ENCODE results near the gene GBP4. TPM values are rescaled to one million over a fixed set of nuclear protein-coding genes. Genes with fewer than 3 reads are reported as not detected.
"Not testable (repeated sequence)": the region's sequence is repeated elsewhere in the genome, so short reads cannot be mapped to it uniquely, and the experiment has no call there.

GBP4 gene, protein sequence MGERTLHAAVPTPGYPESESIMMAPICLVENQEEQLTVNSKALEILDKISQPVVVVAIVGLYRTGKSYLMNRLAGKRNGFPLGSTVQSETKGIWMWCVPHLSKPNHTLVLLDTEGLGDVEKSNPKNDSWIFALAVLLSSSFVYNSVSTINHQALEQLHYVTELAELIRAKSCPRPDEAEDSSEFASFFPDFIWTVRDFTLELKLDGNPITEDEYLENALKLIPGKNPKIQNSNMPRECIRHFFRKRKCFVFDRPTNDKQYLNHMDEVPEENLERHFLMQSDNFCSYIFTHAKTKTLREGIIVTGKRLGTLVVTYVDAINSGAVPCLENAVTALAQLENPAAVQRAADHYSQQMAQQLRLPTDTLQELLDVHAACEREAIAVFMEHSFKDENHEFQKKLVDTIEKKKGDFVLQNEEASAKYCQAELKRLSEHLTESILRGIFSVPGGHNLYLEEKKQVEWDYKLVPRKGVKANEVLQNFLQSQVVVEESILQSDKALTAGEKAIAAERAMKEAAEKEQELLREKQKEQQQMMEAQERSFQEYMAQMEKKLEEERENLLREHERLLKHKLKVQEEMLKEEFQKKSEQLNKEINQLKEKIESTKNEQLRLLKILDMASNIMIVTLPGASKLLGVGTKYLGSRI
- 64.4 TPM for total RNA-seq
- 10 to 100 TPM; 30.9 to 54.5 (median 36.3) TPM for polyA plus RNA-seq

DNA sequence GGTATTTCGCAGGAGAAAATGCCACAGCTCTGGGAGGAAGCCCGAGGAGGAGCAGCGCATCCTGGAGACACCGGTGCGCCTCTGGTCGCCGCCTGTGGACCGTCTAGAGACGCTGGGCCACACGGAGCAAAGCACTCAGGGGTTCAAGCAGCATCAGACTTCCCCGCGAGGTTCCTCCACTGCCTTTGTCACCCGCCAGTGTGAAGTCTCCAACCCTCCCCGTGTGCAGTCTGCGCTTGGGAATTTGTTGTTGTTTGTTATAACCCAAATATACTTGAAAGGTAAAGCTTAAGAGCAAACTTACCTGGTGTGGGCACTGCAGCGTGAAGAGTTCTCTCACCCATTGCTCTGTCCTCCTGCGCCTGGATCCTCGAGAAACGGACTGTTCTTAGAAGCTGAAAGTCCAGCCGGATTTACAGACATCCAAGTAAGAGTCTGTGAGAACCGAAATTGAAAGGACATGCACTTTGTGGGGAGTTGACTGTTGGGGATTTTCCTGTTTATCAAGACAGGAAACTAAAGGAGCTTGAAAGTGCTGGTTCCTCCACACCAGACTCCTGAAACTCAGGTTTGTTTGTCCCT, at the start of gene GBP4:
TSS of gene GBP4 (minus strand) at position 452 of the 582 bp plus-strand sequence. CDS start at position 344, 108 bp downstream.
- Mint-ChIP-seq H3K36me3 (peaks cover 37% of the 10 kb centered on the region), H3K9me3 (peaks cover 0 to 2% (median 0%) of the 10 kb centered on the region in 7 donors), H3K4me3 (peak within 1 kb of the TSS; percentile 93 to 99 (median 96)), H3K27me3 (no peaks in the 10 kb centered on the region), H3K4me1 (peaks cover 56 to 82% (median 65%) of the 10 kb centered on the region in 4 donors), H3K27ac (peak within 1 kb of the TSS; percentile 97 to 99 (median 98))
- H3K9me3 ChIP-seq (ENCODE audit: control insufficient read depth in 2 of 2, low read length in 2 of 2): no peaks in the 10 kb centered on the region
- H3K4me1 ChIP-seq (ENCODE audit: control insufficient read depth, insufficient read depth, low read length, poor library complexity, severe bottlenecking): peaks cover 64% of the 10 kb centered on the region
- peak within 1 kb of the TSS; percentile 99 for H3K4me3 ChIP-seq (ENCODE audit: low read depth, low read length)
- H3K27ac ChIP-seq (ENCODE audit: insufficient read depth, low read length, poor library complexity, severe bottlenecking): peak within 1 kb of the TSS; percentile 82
- peaks cover 21% of the 10 kb centered on the region for H3K36me3 ChIP-seq (ENCODE audit: control insufficient read depth, insufficient read depth, low read length)
- H3K27me3 ChIP-seq (ENCODE audit: control insufficient read depth, insufficient read depth, low read length): no peaks in the 10 kb centered on the region
- DNase-seq (peak; percentile 6 to 75 (median 35)), ATAC-seq (ENCODE audit: low read depth in 2 of 2) (peak; percentile 65 to 70)

GRCh38 chr1:89243046-89243445, 44.3 kb upstream of the GBP4 start:
- no peak overlapping the region for H3K4me3 Mint-ChIP-seq
- H3K36me3 Mint-ChIP-seq: peaks cover 45% of the 10 kb centered on the region
- peaks cover 4 to 41% (median 28%) of the 10 kb centered on the region in 4 donors for H3K4me1 Mint-ChIP-seq
- H3K9me3 ChIP-seq (ENCODE audit: control insufficient read depth in 2 of 2, low read length in 2 of 2): peaks cover 8 to 11% of the 10 kb centered on the region in 2 experiments
- H3K4me3 ChIP-seq (ENCODE audit: low read depth, low read length): no peak overlapping the region
- H3K27me3 ChIP-seq (ENCODE audit: control insufficient read depth, insufficient read depth, low read length): no peaks in the 10 kb centered on the region
- DNase-seq: no peak
- peaks cover 2% of the 10 kb centered on the region for H3K4me1 ChIP-seq (ENCODE audit: control insufficient read depth, insufficient read depth, low read length, poor library complexity, severe bottlenecking)
- peaks cover 2 to 24% (median 18%) of the 10 kb centered on the region in 7 donors for H3K9me3 Mint-ChIP-seq
- no peak for ATAC-seq (ENCODE audit: low read depth in 2 of 2)
- H3K27ac Mint-ChIP-seq: peak overlapping the region in 1 of 3 donors; percentile 64
- H3K27me3 Mint-ChIP-seq: no peaks in the 10 kb centered on the region
- no peak overlapping the region for H3K27ac ChIP-seq (ENCODE audit: insufficient read depth, low read length, poor library complexity, severe bottlenecking)
- H3K36me3 ChIP-seq (ENCODE audit: control insufficient read depth, insufficient read depth, low read length): no peaks in the 10 kb centered on the region

GRCh38 chr1:89221341-89221740, 22.6 kb upstream of the GBP4 start:
- Histone ChIP-seq H3K9me3 (ENCODE audit: control insufficient read depth in 2 of 2, low read length in 2 of 2) (peaks cover 0 to 8% of the 10 kb centered on the region in 2 experiments), H3K36me3 (ENCODE audit: control insufficient read depth, insufficient read depth, low read length) (no peaks in the 10 kb centered on the region), H3K27me3 (ENCODE audit: control insufficient read depth, insufficient read depth, low read length) (no peaks in the 10 kb centered on the region), H3K27ac (ENCODE audit: insufficient read depth, low read length, poor library complexity, severe bottlenecking) (no peak overlapping the region), H3K4me3 (ENCODE audit: low read depth, low read length) (no peak overlapping the region), H3K4me1 (ENCODE audit: control insufficient read depth, insufficient read depth, low read length, poor library complexity, severe bottlenecking) (no peaks in the 10 kb centered on the region)
- peaks cover 0 to 9% (median under 1%) of the 10 kb centered on the region in 4 donors for H3K4me1 Mint-ChIP-seq
- no peak for ATAC-seq (ENCODE audit: low read depth in 2 of 2)
- peaks cover 22% of the 10 kb centered on the region for H3K36me3 Mint-ChIP-seq
- no peak for DNase-seq
- H3K9me3 Mint-ChIP-seq: peaks cover 0 to 15% (median 6%) of the 10 kb centered on the region in 7 donors
- H3K4me3 Mint-ChIP-seq: no peak overlapping the region
- H3K27ac Mint-ChIP-seq: no peak overlapping the region
- no peaks in the 10 kb centered on the region for H3K27me3 Mint-ChIP-seq

- not testable (repeated sequence) for H3K4me3 Mint-ChIP-seq; H3K27ac ChIP-seq (ENCODE audit: insufficient read depth, low read length, poor library complexity, severe bottlenecking); DNase-seq; H3K36me3 ChIP-seq (ENCODE audit: control insufficient read depth, insufficient read depth, low read length); H3K9me3 ChIP-seq (ENCODE audit: control insufficient read depth in 2 of 2, low read length in 2 of 2); H3K4me3 ChIP-seq (ENCODE audit: low read depth, low read length); H3K27me3 ChIP-seq (ENCODE audit: control insufficient read depth, insufficient read depth, low read length); ATAC-seq (ENCODE audit: low read depth in 2 of 2); H3K27ac Mint-ChIP-seq; H3K27me3 Mint-ChIP-seq; H3K9me3 Mint-ChIP-seq; H3K4me1 ChIP-seq (ENCODE audit: control insufficient read depth, insufficient read depth, low read length, poor library complexity, severe bottlenecking)
- Mint-ChIP-seq H3K36me3 (peaks cover 22% of the 10 kb centered on the region), H3K4me1 (peaks cover 0 to 11% (median 3%) of the 10 kb centered on the region in 4 donors)
These were observed 21.1 kb upstream of the GBP4 start for GRCh38 chr1:89219851-89220250.

- not testable (repeated sequence) for H3K9me3 ChIP-seq (ENCODE audit: control insufficient read depth in 2 of 2, low read length in 2 of 2); H3K27me3 Mint-ChIP-seq; H3K27ac Mint-ChIP-seq; H3K36me3 ChIP-seq (ENCODE audit: control insufficient read depth, insufficient read depth, low read length); H3K4me1 ChIP-seq (ENCODE audit: control insufficient read depth, insufficient read depth, low read length, poor library complexity, severe bottlenecking); H3K9me3 Mint-ChIP-seq; H3K27ac ChIP-seq (ENCODE audit: insufficient read depth, low read length, poor library complexity, severe bottlenecking); H3K4me3 Mint-ChIP-seq; DNase-seq; H3K4me3 ChIP-seq (ENCODE audit: low read depth, low read length); H3K27me3 ChIP-seq (ENCODE audit: control insufficient read depth, insufficient read depth, low read length); ATAC-seq (ENCODE audit: low read depth in 2 of 2)
- peaks cover 0 to 13% (median 4%) of the 10 kb centered on the region in 4 donors for H3K4me1 Mint-ChIP-seq
- peaks cover 22% of the 10 kb centered on the region for H3K36me3 Mint-ChIP-seq
These were observed 20.2 kb upstream of the GBP4 start for GRCh38 chr1:89218941-89219340.

GRCh38 chr1:89213347-89213746, 14.6 kb upstream of the GBP4 start:
- H3K27me3 Mint-ChIP-seq: no peaks in the 10 kb centered on the region
- Histone ChIP-seq H3K4me3 (ENCODE audit: low read depth, low read length) (no peak overlapping the region), H3K27ac (ENCODE audit: insufficient read depth, low read length, poor library complexity, severe bottlenecking) (no peak overlapping the region), H3K9me3 (ENCODE audit: control insufficient read depth in 2 of 2, low read length in 2 of 2) (peaks cover 7 to 8% of the 10 kb centered on the region in 2 experiments), H3K27me3 (ENCODE audit: control insufficient read depth, insufficient read depth, low read length) (no peaks in the 10 kb centered on the region), H3K4me1 (ENCODE audit: control insufficient read depth, insufficient read depth, low read length, poor library complexity, severe bottlenecking) (no peaks in the 10 kb centered on the region), H3K36me3 (ENCODE audit: control insufficient read depth, insufficient read depth, low read length) (no peaks in the 10 kb centered on the region)
- H3K4me3 Mint-ChIP-seq: no peak overlapping the region
- peaks cover 30% of the 10 kb centered on the region for H3K36me3 Mint-ChIP-seq
- DNase-seq (no peak), ATAC-seq (ENCODE audit: low read depth in 2 of 2) (no peak)
- peaks cover 0 to 18% (median 11%) of the 10 kb centered on the region in 7 donors for H3K9me3 Mint-ChIP-seq
- peaks cover 0 to 13% (median 8%) of the 10 kb centered on the region in 4 donors for H3K4me1 Mint-ChIP-seq
- no peak overlapping the region for H3K27ac Mint-ChIP-seq

- H3K36me3 ChIP-seq (ENCODE audit: control insufficient read depth, insufficient read depth, low read length): peaks cover 7% of the 10 kb centered on the region
- Mint-ChIP-seq H3K9me3 (peaks cover 2 to 20% (median 10%) of the 10 kb centered on the region in 7 donors), H3K36me3 (peaks cover 18% of the 10 kb centered on the region), H3K4me1 (peaks cover 5 to 13% (median 5%) of the 10 kb centered on the region in 4 donors), H3K27me3 (no peaks in the 10 kb centered on the region), H3K27ac (no peak overlapping the region), H3K4me3 (no peak overlapping the region)
- ATAC-seq (ENCODE audit: low read depth in 2 of 2) (no peak), DNase-seq (no peak)
- H3K4me3 ChIP-seq (ENCODE audit: low read depth, low read length): no peak overlapping the region
- no peaks in the 10 kb centered on the region for H3K27me3 ChIP-seq (ENCODE audit: control insufficient read depth, insufficient read depth, low read length)
- no peaks in the 10 kb centered on the region for H3K4me1 ChIP-seq (ENCODE audit: control insufficient read depth, insufficient read depth, low read length, poor library complexity, severe bottlenecking)
- H3K27ac ChIP-seq (ENCODE audit: insufficient read depth, low read length, poor library complexity, severe bottlenecking): no peak overlapping the region
- peaks cover 0 to 7% of the 10 kb centered on the region in 2 experiments for H3K9me3 ChIP-seq (ENCODE audit: control insufficient read depth in 2 of 2, low read length in 2 of 2)
These were observed 12.4 kb upstream of the GBP4 start for GRCh38 chr1:89211035-89211634.

Measured in CD4-positive, CD25-positive, alpha-beta regulatory T cell (primary cell).